Measurements from ENCODE around the gene PTCD1. TPM values are rescaled to one million over a fixed set of nuclear protein-coding genes. Genes with fewer than 3 reads are reported as not detected.
"Not testable (repeated sequence)": the region's sequence is repeated elsewhere in the genome, so short reads cannot be mapped to it uniquely, and the experiment has no call there.

The PTCD1 gene
- total RNA-seq, 1 donor from 2014 or later = 10.5 TPM

DNA sequence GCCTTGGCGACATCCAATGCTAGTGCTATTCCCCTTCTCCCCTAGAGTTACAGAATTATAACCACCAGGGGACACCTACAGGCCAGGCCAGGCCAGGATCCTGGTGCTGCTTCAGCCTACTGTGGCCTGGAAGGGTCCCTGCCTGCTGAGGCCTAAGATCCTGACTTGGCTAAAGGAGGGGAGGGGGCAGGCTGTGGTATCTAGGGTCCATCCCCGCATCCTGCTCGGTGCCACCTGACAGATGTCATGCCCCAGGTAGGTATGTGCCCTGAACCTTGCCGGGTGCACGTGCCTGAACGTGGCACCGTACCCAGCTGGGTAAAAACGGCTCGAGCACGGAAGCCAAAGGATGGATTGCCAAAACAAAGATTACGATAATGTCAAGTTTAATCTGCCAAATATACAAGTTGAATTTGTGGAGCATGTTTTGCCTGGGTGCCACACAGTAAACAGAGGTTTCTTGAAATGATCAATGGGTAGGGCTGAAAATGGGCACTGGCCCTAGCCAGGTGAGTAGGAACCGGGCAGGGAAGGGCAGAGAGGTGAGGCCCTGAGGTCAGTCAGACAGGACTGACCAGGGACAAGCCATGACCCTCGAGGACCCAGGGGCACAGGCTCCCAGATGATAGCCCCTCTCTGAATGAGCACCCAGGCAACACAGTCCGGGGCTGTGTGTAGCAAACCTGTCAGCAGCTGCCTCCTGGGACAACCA is 42.8 kb downstream of the PTCD1 start:
- intact Hi-C loops (cut with micrococcal nuclease) = no loop called here
- peaks cover 80% of the 10 kb centered on the region for H3K36me3 Mint-ChIP-seq (ENCODE audit: low read depth)
- no peaks in the 10 kb centered on the region for H3K27me3 Mint-ChIP-seq
- peaks cover 20% of the 10 kb centered on the region for H3K4me1 Mint-ChIP-seq
- H3K27ac Mint-ChIP-seq = no peak overlapping the region
- no peak overlapping the region for H3K4me3 Mint-ChIP-seq
- DNase-seq = no peak
- H3K9me3 Mint-ChIP-seq = no peaks in the 10 kb centered on the region

DNA sequence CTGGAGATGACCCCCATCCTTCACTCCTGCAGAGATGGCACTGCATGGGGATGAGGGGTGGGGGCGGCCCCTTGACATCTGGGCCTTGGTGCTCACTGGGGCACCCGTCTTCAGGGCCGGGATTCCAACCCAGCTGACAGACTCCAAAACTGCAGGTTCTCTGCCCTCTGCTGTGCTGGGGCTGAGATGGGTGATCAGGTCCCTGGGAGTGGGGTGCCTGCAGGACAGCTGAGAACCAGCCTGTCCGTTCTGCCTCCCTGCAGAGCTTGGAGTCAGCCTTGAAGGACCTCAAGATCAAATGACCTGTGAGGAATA is 44.5 kb downstream of the PTCD1 start:
- Mint-ChIP-seq H3K27me3 (no peaks in the 10 kb centered on the region), H3K27ac (no peak overlapping the region), H3K9me3 (no peaks in the 10 kb centered on the region), H3K4me1 (peaks cover 18% of the 10 kb centered on the region), H3K4me3 (no peak overlapping the region), H3K36me3 (ENCODE audit: low read depth) (peaks cover 74% of the 10 kb centered on the region)
- intact Hi-C loops (cut with micrococcal nuclease) = no loop called here
- DNase-seq = no peak

DNA sequence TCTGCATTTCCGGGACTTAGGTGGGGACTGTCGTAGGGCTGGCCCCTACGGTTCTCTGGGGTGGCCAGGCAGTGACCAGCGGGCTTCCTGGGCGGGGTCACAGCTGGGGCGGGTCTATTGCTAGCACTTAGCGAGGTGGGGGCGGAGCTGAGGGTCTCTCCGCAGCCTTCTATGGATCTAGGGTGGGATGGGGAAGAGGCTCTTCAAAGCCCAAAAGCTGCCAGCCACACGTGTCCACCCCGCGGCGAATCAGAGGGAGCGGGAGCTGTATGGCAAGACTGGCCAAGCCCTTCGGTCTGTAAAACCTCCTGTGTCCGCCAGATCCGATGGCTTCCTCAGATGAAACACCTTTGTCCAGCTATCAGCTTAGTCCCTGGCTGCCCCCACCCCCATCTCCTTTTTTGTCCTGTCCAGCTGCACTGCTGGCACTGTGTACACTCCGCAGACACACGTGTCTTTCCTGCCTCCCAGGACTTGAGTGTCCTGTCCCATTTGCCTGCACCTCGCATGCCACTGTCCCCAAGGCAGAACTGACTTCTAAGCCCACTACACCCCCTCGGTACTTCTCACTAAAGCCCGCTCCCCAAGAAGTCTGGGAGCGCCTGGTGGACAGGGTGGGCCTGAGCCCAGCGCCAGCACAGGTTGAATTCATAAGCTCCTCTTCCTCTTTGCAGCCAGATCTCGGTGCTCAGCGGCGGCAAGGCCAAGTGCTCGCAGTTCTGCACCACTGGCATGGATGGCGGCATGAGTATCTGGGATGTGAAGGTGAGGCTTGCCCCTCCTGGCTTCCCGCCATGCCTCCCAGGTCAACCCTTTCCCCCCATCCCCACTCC is 45.0 kb downstream of the PTCD1 start:
- peaks cover 72% of the 10 kb centered on the region for H3K36me3 Mint-ChIP-seq (ENCODE audit: low read depth)
- DNase-seq = no peak
- H3K9me3 Mint-ChIP-seq = no peaks in the 10 kb centered on the region
- peaks cover 15% of the 10 kb centered on the region for H3K4me1 Mint-ChIP-seq
- H3K27ac Mint-ChIP-seq = peak overlapping the region; percentile 79
- H3K4me3 Mint-ChIP-seq = peak overlapping the region; percentile 69
- no peaks in the 10 kb centered on the region for H3K27me3 Mint-ChIP-seq
- intact Hi-C loops (cut with micrococcal nuclease) = loop anchor here (2.0 kb wide), 1 partner anchor 19 kb away; the partner anchor contains the start of gene ARPC1B

DNA sequence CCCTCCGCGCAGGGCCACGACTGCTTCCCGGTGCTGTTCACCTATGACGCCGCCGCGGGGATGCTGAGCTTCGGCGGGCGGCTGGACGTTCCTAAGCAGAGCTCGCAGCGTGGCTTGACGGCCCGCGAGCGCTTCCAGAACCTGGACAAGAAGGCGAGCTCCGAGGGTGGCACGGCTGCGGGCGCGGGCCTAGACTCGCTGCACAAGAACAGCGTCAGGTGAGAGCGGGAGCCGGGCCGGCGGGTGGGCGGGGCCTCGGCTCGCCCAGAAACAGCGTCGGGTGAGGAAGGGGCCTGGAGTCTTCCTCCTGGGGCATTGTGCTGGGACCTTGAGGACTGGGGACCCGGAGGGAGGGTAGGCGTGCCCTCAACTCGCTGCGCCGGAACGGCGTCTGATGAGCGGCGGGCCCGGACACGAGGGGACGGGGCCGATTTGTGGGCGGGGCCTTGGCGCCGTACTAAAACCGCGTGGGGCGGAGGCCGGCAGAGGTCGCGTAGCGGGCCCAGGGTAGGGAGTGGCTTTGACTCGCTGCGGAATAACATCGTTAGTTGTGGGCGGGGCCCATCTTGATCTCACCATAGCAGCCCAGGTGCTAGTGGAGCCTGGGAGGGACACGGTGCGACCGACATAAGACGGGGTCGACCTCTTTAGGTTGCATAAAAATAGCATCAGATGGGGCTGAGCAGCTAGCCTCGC is 45.8 kb downstream of the PTCD1 start:
- DNase-seq = peak; percentile 93
- H3K4me1 Mint-ChIP-seq = peaks cover 11% of the 10 kb centered on the region
- peak overlapping the region; percentile 69 for H3K4me3 Mint-ChIP-seq
- peaks cover 72% of the 10 kb centered on the region for H3K36me3 Mint-ChIP-seq (ENCODE audit: low read depth)
- peak overlapping the region; percentile 79 for H3K27ac Mint-ChIP-seq
- intact Hi-C loops (cut with micrococcal nuclease) = loop anchor here (2.0 kb wide), 1 partner anchor 18 kb away; the partner anchor contains the start of gene ARPC1B
- no peaks in the 10 kb centered on the region for H3K9me3 Mint-ChIP-seq
- no peaks in the 10 kb centered on the region for H3K27me3 Mint-ChIP-seq

DNA sequence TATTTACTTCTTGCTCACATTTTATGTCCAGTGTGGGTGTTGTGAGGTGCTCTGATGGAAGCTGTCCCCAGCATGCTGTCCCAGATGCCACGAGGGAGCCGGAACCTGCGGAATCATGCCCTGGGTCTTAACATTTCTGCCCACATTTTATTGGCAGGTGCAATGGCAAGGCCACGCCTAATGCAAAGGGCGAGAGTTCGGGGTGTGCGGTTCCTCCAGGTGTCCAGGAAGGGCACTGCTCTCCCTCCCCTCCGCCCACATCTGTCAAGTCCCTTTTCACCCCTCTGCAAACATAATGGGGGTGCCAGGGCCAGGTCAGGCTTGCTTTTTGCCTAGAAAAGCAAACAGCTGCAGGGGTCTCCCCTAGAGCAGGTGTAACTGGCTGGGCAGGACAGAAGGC is 46.6 kb downstream of the PTCD1 start:
- intact Hi-C loops (cut with micrococcal nuclease) = loop anchor here (2.0 kb wide), 1 partner anchor 17 kb away; the partner anchor contains the start of gene ARPC1B
- H3K27me3 Mint-ChIP-seq = no peaks in the 10 kb centered on the region
- peaks cover 11% of the 10 kb centered on the region for H3K4me1 Mint-ChIP-seq
- DNase-seq = no peak
- peak overlapping the region; percentile 22 for H3K4me3 Mint-ChIP-seq
- H3K36me3 Mint-ChIP-seq (ENCODE audit: low read depth) = peaks cover 72% of the 10 kb centered on the region
- H3K27ac Mint-ChIP-seq = no peak overlapping the region
- H3K9me3 Mint-ChIP-seq = no peaks in the 10 kb centered on the region

DNA sequence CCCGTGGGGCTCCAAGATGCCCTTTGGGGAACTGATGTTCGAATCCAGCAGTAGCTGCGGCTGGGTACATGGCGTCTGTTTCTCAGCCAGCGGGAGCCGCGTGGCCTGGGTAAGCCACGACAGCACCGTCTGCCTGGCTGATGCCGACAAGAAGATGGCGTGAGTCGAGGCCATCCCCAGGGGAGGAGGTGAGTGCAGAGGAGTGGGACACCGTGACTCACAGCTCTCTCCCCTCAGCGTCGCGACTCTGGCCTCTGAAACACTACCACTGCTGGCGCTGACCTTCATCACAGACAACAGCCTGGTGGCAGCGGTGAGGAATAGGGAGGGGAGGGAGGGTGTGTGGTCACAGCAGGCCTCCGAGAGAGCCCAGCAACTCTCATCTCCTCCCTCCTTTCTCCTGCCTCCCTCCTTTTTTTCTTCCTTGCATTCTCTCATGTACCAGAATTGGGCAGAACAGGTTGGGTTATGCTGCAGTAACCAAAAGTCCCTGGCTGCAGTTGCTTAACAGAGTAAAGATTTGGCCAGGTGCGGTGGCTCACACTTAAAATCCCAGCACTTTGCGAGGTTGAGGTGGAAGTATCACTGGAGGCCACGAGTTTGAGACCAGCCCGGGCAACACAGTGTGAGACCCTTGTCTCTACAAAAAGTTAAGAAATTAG is 47.5 kb downstream of the PTCD1 start:
- intact Hi-C loops (cut with micrococcal nuclease) = no loop called here
- peaks cover 75% of the 10 kb centered on the region for H3K36me3 Mint-ChIP-seq (ENCODE audit: low read depth)
- peaks cover 11% of the 10 kb centered on the region for H3K4me1 Mint-ChIP-seq

DNA sequence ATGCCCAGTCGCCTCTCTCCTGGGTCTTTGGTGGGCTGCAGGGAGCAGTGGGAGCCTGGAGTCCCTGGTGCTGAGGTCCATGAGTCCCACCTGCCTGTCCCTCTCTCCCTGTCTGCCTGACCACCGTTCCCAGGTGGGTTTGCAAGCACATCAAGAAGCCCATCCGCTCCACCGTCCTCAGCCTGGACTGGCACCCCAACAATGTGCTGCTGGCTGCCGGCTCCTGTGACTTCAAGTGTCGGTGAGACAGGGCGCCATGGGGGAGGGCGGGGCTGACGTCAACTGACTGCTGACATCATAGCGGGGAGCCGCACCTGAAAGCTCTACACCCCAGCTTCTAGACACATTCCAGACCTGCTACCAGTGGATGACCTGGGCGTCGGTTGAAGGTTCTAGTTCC is 48.8 kb downstream of the PTCD1 start:
- peaks cover 11% of the 10 kb centered on the region for H3K4me1 Mint-ChIP-seq
- H3K4me3 Mint-ChIP-seq = no peak overlapping the region
- H3K36me3 Mint-ChIP-seq (ENCODE audit: low read depth) = peaks cover 67% of the 10 kb centered on the region
- no peaks in the 10 kb centered on the region for H3K9me3 Mint-ChIP-seq
- H3K27me3 Mint-ChIP-seq = no peaks in the 10 kb centered on the region
- intact Hi-C loops (cut with micrococcal nuclease) = no loop called here
- no peak for DNase-seq
- H3K27ac Mint-ChIP-seq = no peak overlapping the region

More for the DNA sequence above, 47.5 kb downstream of the PTCD1 start:
- Mint-ChIP-seq H3K9me3 (no peaks in the 10 kb centered on the region), H3K27ac (no peak overlapping the region), H3K4me3 (no peak overlapping the region), H3K27me3 (no peaks in the 10 kb centered on the region)
- no peak for DNase-seq

DNA sequence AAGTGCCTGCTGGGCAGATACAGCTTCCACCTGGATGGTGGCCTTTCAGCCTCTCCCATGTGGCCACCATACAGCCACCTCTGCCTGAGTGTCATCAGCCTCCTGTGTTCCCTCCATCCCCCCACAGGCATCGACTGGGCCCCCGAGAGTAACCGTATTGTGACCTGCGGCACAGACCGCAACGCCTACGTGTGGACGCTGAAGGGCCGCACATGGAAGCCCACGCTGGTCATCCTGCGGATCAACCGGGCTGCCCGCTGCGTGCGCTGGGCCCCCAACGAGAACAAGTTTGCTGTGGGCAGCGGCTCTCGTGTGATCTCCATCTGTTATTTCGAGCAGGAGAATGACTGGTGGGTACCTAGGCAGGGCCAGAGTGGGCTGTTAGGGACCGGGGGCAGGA is 50.7 kb downstream of the PTCD1 start:
- Mint-ChIP-seq H3K27me3 (no peaks in the 10 kb centered on the region), H3K36me3 (ENCODE audit: low read depth) (peaks cover 55% of the 10 kb centered on the region), H3K9me3 (no peaks in the 10 kb centered on the region), H3K27ac (no peak overlapping the region), H3K4me3 (no peak overlapping the region), H3K4me1 (peaks cover 16% of the 10 kb centered on the region)
- intact Hi-C loops (cut with micrococcal nuclease) = loop anchor here (2.0 kb wide), 1 partner anchor 23 kb away; no protein-coding TSS in a partner anchor
- no peak for DNase-seq

DNA sequence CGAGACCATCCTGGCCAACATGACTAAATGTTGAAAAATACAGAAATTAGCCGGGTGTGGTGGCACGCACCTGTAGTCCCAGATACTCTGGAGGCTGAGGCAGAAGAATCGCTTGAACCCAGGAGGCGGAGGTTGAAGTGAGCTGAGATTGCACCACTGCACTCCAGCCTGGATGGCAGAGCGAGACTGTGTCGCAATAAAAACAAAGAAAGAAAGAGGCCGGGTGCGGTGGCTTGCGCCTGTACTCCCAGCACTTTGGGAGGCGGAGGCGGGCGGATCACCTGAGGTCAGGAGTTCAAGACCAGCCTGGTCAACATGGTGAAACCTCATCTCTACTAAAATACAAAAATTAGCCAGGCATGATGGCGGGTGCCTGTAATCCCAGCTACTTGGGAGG is 51.4 kb downstream of the PTCD1 start:
- intact Hi-C loops (cut with micrococcal nuclease) = loop anchor here (2.0 kb wide), 1 partner anchor 22 kb away; no protein-coding TSS in a partner anchor
- not testable (repeated sequence) for DNase-seq, H3K4me3 Mint-ChIP-seq, H3K9me3 Mint-ChIP-seq, H3K27me3 Mint-ChIP-seq, H3K27ac Mint-ChIP-seq
- peaks cover 14% of the 10 kb centered on the region for H3K4me1 Mint-ChIP-seq
- H3K36me3 Mint-ChIP-seq (ENCODE audit: low read depth) = peaks cover 52% of the 10 kb centered on the region

DNA sequence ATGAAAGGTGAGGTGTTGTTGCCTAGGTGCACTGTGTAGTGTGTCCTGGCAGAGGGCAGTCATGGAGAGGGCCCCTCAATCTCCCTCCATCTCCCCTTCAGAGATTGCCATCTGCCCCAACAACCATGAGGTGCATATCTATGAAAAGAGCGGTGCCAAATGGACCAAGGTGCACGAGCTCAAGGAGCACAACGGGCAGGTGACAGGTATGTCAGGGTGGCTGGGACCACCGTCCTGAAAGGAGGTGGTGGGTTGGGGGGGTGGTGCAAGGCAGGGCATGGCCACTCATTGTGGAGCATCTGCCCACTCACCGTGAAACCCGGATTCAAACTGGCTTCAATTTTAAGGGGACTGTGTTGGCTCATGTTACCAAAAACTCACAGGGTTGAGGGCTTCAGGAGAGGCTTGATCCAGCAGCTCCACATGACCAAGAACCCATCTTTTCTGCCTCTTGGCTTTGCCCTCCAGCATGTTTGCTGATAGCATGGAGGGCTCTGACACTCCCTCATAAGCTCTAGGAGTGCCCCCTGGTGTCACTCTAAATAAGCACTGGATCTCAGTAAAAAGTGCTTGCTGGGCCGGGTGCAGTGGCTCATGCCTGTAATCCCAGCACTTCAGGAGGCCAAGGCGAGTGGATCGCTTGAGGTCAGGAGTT is 51.9 kb downstream of the PTCD1 start:
- intact Hi-C loops (cut with micrococcal nuclease) = loop anchor here (2.0 kb wide), 1 partner anchor 22 kb away; no protein-coding TSS in a partner anchor
- Mint-ChIP-seq H3K36me3 (ENCODE audit: low read depth) (peaks cover 48% of the 10 kb centered on the region), H3K27me3 (no peaks in the 10 kb centered on the region), H3K9me3 (no peaks in the 10 kb centered on the region), H3K4me1 (peaks cover 12% of the 10 kb centered on the region), H3K27ac (no peak overlapping the region), H3K4me3 (no peak overlapping the region)
- peak; percentile 81 for DNase-seq

DNA sequence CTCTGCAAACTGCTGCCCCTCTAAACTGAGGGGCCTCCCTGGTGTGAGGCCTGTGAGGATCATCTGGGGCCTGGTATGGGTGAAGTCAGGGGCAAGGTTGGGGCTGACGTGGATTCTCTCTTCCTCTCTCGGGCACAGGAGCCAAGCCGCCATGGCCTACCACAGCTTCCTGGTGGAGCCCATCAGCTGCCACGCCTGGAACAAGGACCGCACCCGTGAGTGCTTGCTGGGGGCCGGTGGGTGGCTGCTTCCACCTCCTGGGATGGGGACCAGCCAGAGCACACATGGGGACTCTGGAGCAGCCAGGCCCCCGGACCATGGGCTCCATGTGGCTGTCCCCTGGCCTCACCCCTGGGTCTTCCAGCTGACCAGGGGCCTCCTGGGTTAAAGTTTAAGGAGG is 53.0 kb downstream of the PTCD1 start:
- H3K4me3 Mint-ChIP-seq = no peak overlapping the region
- H3K36me3 Mint-ChIP-seq (ENCODE audit: low read depth) = peaks cover 47% of the 10 kb centered on the region
- no peaks in the 10 kb centered on the region for H3K27me3 Mint-ChIP-seq
- no peak for DNase-seq
- H3K9me3 Mint-ChIP-seq = no peaks in the 10 kb centered on the region
- intact Hi-C loops (cut with micrococcal nuclease) = no loop called here
- peaks cover 20% of the 10 kb centered on the region for H3K4me1 Mint-ChIP-seq
- H3K27ac Mint-ChIP-seq = peak overlapping the region; percentile 29

DNA sequence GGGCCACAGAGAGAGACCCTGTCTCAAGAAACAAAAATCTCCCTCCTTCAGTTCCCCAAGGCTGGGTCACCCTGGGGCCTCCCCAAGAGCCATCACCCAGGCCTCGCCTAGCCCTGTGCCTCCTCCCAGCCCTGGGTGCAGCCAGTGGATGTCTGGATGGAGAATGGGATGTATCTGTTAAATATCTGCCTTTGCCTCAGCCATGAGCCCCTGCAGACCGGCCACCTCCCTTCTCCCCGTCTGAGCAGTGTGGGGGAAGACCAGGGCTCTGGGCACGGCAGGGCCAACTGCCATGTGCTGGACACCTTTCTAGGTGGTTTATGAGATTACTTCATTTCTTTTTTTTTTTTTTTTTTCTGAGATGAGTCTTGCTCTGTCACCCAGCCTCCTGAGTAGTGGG is 54.1 kb downstream of the PTCD1 start:
- intact Hi-C loops (cut with micrococcal nuclease) = loop anchor here (5.0 kb wide), 2 partner anchors 57 to 242 kb away; partner anchors contain the start of genes ARPC1A and SMURF1
- DNase-seq = no peak
- H3K4me3 Mint-ChIP-seq = no peak overlapping the region
- peaks cover 28% of the 10 kb centered on the region for H3K4me1 Mint-ChIP-seq
- H3K9me3 Mint-ChIP-seq = no peaks in the 10 kb centered on the region
- H3K36me3 Mint-ChIP-seq (ENCODE audit: low read depth) = peaks cover 43% of the 10 kb centered on the region
- H3K27ac Mint-ChIP-seq = no peak overlapping the region
- no peaks in the 10 kb centered on the region for H3K27me3 Mint-ChIP-seq

All from activated CD4-positive, alpha-beta T cell treated with anti-CD3 and anti-CD28 coated beads, Interleukin-2, amount 10 ng/mL, durations not matched to agents 24 days and 14 days (primary cell).